Smooth muscle cell (in vitro differentiated cells): Measurements from ENCODE around the gene TINCR. TPM values are rescaled to one million over a fixed set of nuclear protein-coding genes. Genes with fewer than 3 reads are reported as not detected.

Experiments used
- DNase-seq: peaks from one replicate; lab custom pipeline; 2025; ENCODE audit not compliant: unreplicated experiment; lab: John Stamatoyannopoulos, UW
- H2AFZ ChIP-seq: fragments of 200-600 bp; sonication (generic); 2 replicates; pipeline ENCODE4 v1.6.0; 2016; ENCODE audit warnings: antibody characterized with exemption, low read depth, mild to moderate bottlenecking
- H3F3A ChIP-seq: fragments of 200-600 bp; sonication (generic); 2 replicates; pipeline ENCODE4 v1.6.0; 2017; ENCODE audit warnings: antibody characterized with exemption, low read depth
- H3K27ac ChIP-seq: fragments of 200-600 bp; sonication (generic); 2 replicates; pipeline ENCODE4 v1.5.1; 2016; ENCODE audit warnings: low read depth, mild to moderate bottlenecking
- H3K27me3 ChIP-seq: fragments of 200-600 bp; sonication (generic); 2 replicates; pipeline ENCODE4 v1.6.1; 2016; ENCODE audit warnings: low read depth, mild to moderate bottlenecking
- H3K36me3 ChIP-seq: fragments of 200-600 bp; sonication (generic); 2 replicates; pipeline ENCODE4 v1.5.1; 2016; ENCODE audit warnings: low read depth
- H3K4me1 ChIP-seq: fragments of 200-600 bp; sonication (generic); 2 replicates; pipeline ENCODE4 v1.5.1; 2016; ENCODE audit warnings: low read depth
- H3K4me2 ChIP-seq: fragments of 200-600 bp; sonication (generic); 2 replicates; pipeline ENCODE4 v1.6.0; 2016; ENCODE audit warnings: mild to moderate bottlenecking
- H3K4me3 ChIP-seq: fragments of 200-600 bp; sonication (generic); 2 replicates; pipeline ENCODE4 v1.5.1; 2016; ENCODE audit warnings: mild to moderate bottlenecking
- H3K79me2 ChIP-seq: fragments of 200-600 bp; sonication (generic); 2 replicates; pipeline ENCODE4 v1.6.0; 2016; ENCODE audit warnings: low read depth, mild to moderate bottlenecking
- H3K9ac ChIP-seq: fragments of 200-600 bp; sonication (generic); 2 replicates; pipeline ENCODE4 v1.6.0; 2016; ENCODE audit warnings: low read depth
- H3K9me3 ChIP-seq: fragments of 200-600 bp; sonication (generic); replicated peaks from 2 replicates; pipeline ENCODE4 v1.5.1; 2016; ENCODE audit warnings: low read depth
- H4K20me1 ChIP-seq: fragments of 200-600 bp; sonication (generic); 2 replicates; pipeline ENCODE4 v1.6.0; 2016; ENCODE audit warnings: low read depth
- CTCF ChIP-seq: fragments of 200-600 bp; sonication (generic); IDR thresholded peaks from 2 replicates; pipeline ENCODE4 v1.5.1; 2017; ENCODE audit warnings: borderline replicate concordance, mild to moderate bottlenecking, antibody characterized with exemption; ENCODE audit not compliant: insufficient read depth, poor library complexity, severe bottlenecking
- WGBS: methylation state at CpG from one replicate; pipeline ENCODE4 v1.1.7; 2016; ENCODE audit warnings: low lambda C conversion rate; 5-methylcytosine and 5-hydroxymethylcytosine counted together
- polyA plus RNA-seq: library from polyadenylated mRNA; unstranded; fragments of >200 nt; fragmentation: Nextera tagmentation; extraction: Ambion mirVana; gene quantifications from 2 replicates; pipeline ENCODE4 v1.2.1, GENCODE V29; 2016
- total RNA-seq: library from RNA; depleted of rRNA; stranded (reverse); fragments of >200 nt; gene quantifications from 2 replicates; pipeline ENCODE4 v1.2.3, GENCODE V29; 2014

TINCR gene
- total and polyA plus RNA-seq, 2 experiments from 2014 or later, result 2.2 to 2.9 TPM

- WGBS, result 94% methylated on average over 3 of the region's 3 CpGs
- H3K36me3 ChIP-seq, result no peaks in the 10 kb centered on the region
- H3K9ac ChIP-seq, result no peak overlapping the region
- no peaks in the 10 kb centered on the region for H3K4me1 ChIP-seq
- no peak for TF ChIP-seq CTCF
- peaks cover 6% of the 10 kb centered on the region for H3F3A ChIP-seq
- H3K4me3 ChIP-seq, result no peak overlapping the region
- H3K9me3 ChIP-seq, result no peaks in the 10 kb centered on the region
- no peaks in the 10 kb centered on the region for H3K79me2 ChIP-seq
- H2AFZ ChIP-seq, result no peak overlapping the region
- no peak for DNase-seq
- peaks cover 27% of the 10 kb centered on the region for H3K27me3 ChIP-seq
- no peak overlapping the region for H3K4me2 ChIP-seq
- no peak overlapping the region for H3K27ac ChIP-seq
- no peaks in the 10 kb centered on the region for H4K20me1 ChIP-seq
Measured at GRCh38 chr19:5571777-5572176, 4.0 kb upstream of the TINCR start.

- peak overlapping the region; percentile 71 for H3K4me2 ChIP-seq
- H3K9ac ChIP-seq, result no peak overlapping the region
- peaks cover 6% of the 10 kb centered on the region for H3F3A ChIP-seq
- H2AFZ ChIP-seq, result no peak overlapping the region
- H3K27ac ChIP-seq, result no peak overlapping the region
- no peak for DNase-seq
- peaks cover 42% of the 10 kb centered on the region for H3K27me3 ChIP-seq
- H3K4me1 ChIP-seq, result no peaks in the 10 kb centered on the region
- no peak for TF ChIP-seq CTCF
- no peaks in the 10 kb centered on the region for H3K36me3 ChIP-seq
- WGBS, result 66% methylated on average over 11 of the region's 40 CpGs
- no peaks in the 10 kb centered on the region for H3K79me2 ChIP-seq
- H4K20me1 ChIP-seq, result no peaks in the 10 kb centered on the region
- H3K4me3 ChIP-seq, result no peak overlapping the region
- no peaks in the 10 kb centered on the region for H3K9me3 ChIP-seq
Measured at GRCh38 chr19:5567970-5568407, 236 bp upstream of the TINCR start.

GRCh38 chr19:5564930-5565329 is 2.8 kb downstream of the TINCR start:
- Histone ChIP-seq H3K36me3 (no peaks in the 10 kb centered on the region), H3K9ac (no peak overlapping the region), H3K79me2 (no peaks in the 10 kb centered on the region), H3K4me3 (no peak overlapping the region), H3K9me3 (no peaks in the 10 kb centered on the region), H2AFZ (no peak overlapping the region), H3K27me3 (peaks cover 42% of the 10 kb centered on the region), H4K20me1 (no peaks in the 10 kb centered on the region), H3K27ac (no peak overlapping the region), H3K4me1 (no peaks in the 10 kb centered on the region), H3K4me2 (no peak overlapping the region), H3F3A (no peaks in the 10 kb centered on the region)
- 89% methylated on average over 3 of the region's 7 CpGs for WGBS
- no peak for DNase-seq
- no peak for TF ChIP-seq CTCF

GRCh38 chr19:5563935-5564612 is 3.7 kb downstream of the TINCR start:
- H3K27ac ChIP-seq, result no peak overlapping the region
- no peaks in the 10 kb centered on the region for H3K4me1 ChIP-seq
- H3K9me3 ChIP-seq, result no peaks in the 10 kb centered on the region
- no peak overlapping the region for H3K4me3 ChIP-seq
- no peak for DNase-seq
- H3K27me3 ChIP-seq, result peaks cover 34% of the 10 kb centered on the region
- no peak overlapping the region for H3K9ac ChIP-seq
- no peak overlapping the region for H3K4me2 ChIP-seq
- no peaks in the 10 kb centered on the region for H3F3A ChIP-seq
- no peak overlapping the region for H2AFZ ChIP-seq
- H3K79me2 ChIP-seq, result no peaks in the 10 kb centered on the region
- no peaks in the 10 kb centered on the region for H4K20me1 ChIP-seq
- no peaks in the 10 kb centered on the region for H3K36me3 ChIP-seq
- WGBS, result 43% methylated on average over 14 of the region's 14 CpGs
- TF ChIP-seq CTCF, result no peak
